HCT116 (cell line): ENCODE data around the gene SMARCA4. TPM values are rescaled to one million over a fixed set of nuclear protein-coding genes. Genes with fewer than 3 reads are reported as not detected.

Experiments
- ATAC-seq: fragments of 200-7000 bp; cut with Tn5 transposase; 2 replicates; pipeline ENCODE4 v1.9.1; 2020; ENCODE audit warnings: mild to moderate bottlenecking, moderate library complexity
- BruUV-seq: library from RNA; stranded (reverse); fragments of 400-500 nt; replicated peaks from 2 replicates; lab custom pipeline; 2021; lab: Mats Ljungman, UMichigan
- CTCF ChIA-PET: fragments of 300-600 bp; sonication (Branson Sonifier 250); formaldehyde crosslinking; loops from one replicate; lab custom pipeline; 2021; ENCODE audit warnings: antibody characterized with exemption; lab: Charles Lee
- POLR2A ChIA-PET: fragments of 300-600, 350-600 bp; sonication (Branson Sonifier 250); formaldehyde crosslinking; loops from one replicate; lab custom pipeline; 2021; ENCODE audit warnings: antibody characterized with exemption; lab: Charles Lee
- RAD21 ChIA-PET, 2 experiments: fragments of 300-600 bp; sonication (Branson Sonifier 250); formaldehyde crosslinking; loops; one replicate each; lab custom pipeline; 2023; ENCODE audit warnings: low total read pairs in 2 of 2; ENCODE audit not compliant: uncharacterized antibody in 2 of 2, unreplicated experiment in 2 of 2, low non-redundant PET in 1 of 2; lab: Charles Lee
- DNase-seq: peaks from one replicate; pipeline ENCODE4 v3.0.0-alpha.2; 2010; ENCODE audit warnings: low read depth, low spot score
- H2AFZ ChIP-seq: fragments of 200-600 bp; shearing (Covaris generic), sonication (generic); 2 replicates; pipeline ENCODE4 v1.6.1; 2017; ENCODE audit warnings: low read depth, mixed run types, mixed read lengths, antibody characterized with exemption, low read length; ENCODE audit not compliant: poor library complexity, severe bottlenecking
- H3K27ac ChIP-seq: 2 replicates; pipeline ENCODE4 v1.5.1; 2012; ENCODE audit warnings: low read depth, low read length
- H3K27me3 ChIP-seq: fragments of 200-600 bp; sonication (generic); 2 replicates; pipeline ENCODE4 v1.6.1; 2016; ENCODE audit warnings: mixed run types, low read length, mixed read lengths; ENCODE audit not compliant: insufficient read depth
- H3K36me3 ChIP-seq, 2 experiments: fragments of 200-500 bp in 1 of 2; fragments of 200-600 bp in 1 of 2; sonication (Bioruptor generic) in 1 of 2; sonication (generic) in 1 of 2; 2 replicates each; pipeline versions ENCODE4 v1.5.1 to v1.6.1; 2014 to 2016; ENCODE audit warnings: low read length in 2 of 2, inconsistent platforms in 1 of 2, mixed read lengths in 1 of 2, mixed run types in 1 of 2; ENCODE audit not compliant: insufficient read depth in 2 of 2, control insufficient read depth in 1 of 2
- H3K4me1 ChIP-seq, 2 experiments: fragments of 200-600 bp in 1 of 2; sonication (generic) in 1 of 2; 2 replicates each; pipeline versions ENCODE4 v1.5.1 to v1.6.1; 2012 to 2017; ENCODE audit warnings: low read length in 2 of 2, inconsistent platforms in 1 of 2, mild to moderate bottlenecking in 1 of 2, mixed read lengths in 1 of 2, mixed run types in 1 of 2, moderate library complexity in 1 of 2; ENCODE audit not compliant: insufficient read depth in 2 of 2, control insufficient read depth in 1 of 2
- H3K4me2 ChIP-seq: fragments of 200-600 bp; sonication (generic); 2 replicates; pipeline ENCODE4 v1.6.1; 2017; ENCODE audit warnings: mixed run types, low read length, mixed read lengths
- H3K4me3 ChIP-seq, 2 experiments: fragments of 200-600 bp in 1 of 2; sonication (generic) in 1 of 2; replicated peaks in 1 of 2; 2 replicates each; pipeline ENCODE4 v1.5.1; 2011 to 2016; ENCODE audit warnings: low read length in 2 of 2, control low read depth in 1 of 2, low read depth in 1 of 2, mild to moderate bottlenecking in 1 of 2, mixed read lengths in 1 of 2, mixed run types in 1 of 2
- H3K79me2 ChIP-seq: fragments of 200-600 bp; sonication (generic); 2 replicates; pipeline ENCODE4 v1.6.1; 2017; ENCODE audit warnings: mild to moderate bottlenecking, mixed run types, low read length, moderate library complexity, mixed read lengths; ENCODE audit not compliant: insufficient read depth
- H3K9ac ChIP-seq: fragments of 200-600 bp; sonication (generic); 2 replicates; pipeline ENCODE4 v1.6.1; 2016; ENCODE audit warnings: low read length, mixed read lengths
- H3K9me2 ChIP-seq: fragments of 200-600 bp; sonication (generic), shearing (Covaris generic); 2 replicates; pipeline ENCODE4 v1.6.1; 2017; ENCODE audit warnings: mixed run types, mild to moderate bottlenecking, moderate library complexity; ENCODE audit not compliant: insufficient read depth
- H3K9me3 ChIP-seq, 2 experiments: fragments of 200-500 bp in 1 of 2; fragments of 200-600 bp in 1 of 2; sonication (Bioruptor generic) in 1 of 2; sonication (generic) in 1 of 2; 2 replicates each; pipeline ENCODE4 v1.6.1; 2014 to 2017; ENCODE audit warnings: low read length in 2 of 2, mixed read lengths in 2 of 2, inconsistent platforms in 1 of 2, low read depth in 1 of 2, mild to moderate bottlenecking in 1 of 2, mixed run types in 1 of 2, moderate library complexity in 1 of 2; ENCODE audit not compliant: control insufficient read depth in 1 of 2, insufficient read depth in 1 of 2
- H4K20me1 ChIP-seq: fragments of 200-600 bp; sonication (generic), shearing (Covaris generic); 2 replicates; pipeline ENCODE4 v1.6.1; 2017; ENCODE audit warnings: mixed run types, mild to moderate bottlenecking, moderate library complexity; ENCODE audit not compliant: insufficient read depth
- CBX3 ChIP-seq: IDR thresholded peaks from 2 replicates; pipeline ENCODE4 v1.6.1; 2012; ENCODE audit warnings: low read depth
- CEBPB ChIP-seq: IDR thresholded peaks from 2 replicates; pipeline ENCODE4 v1.6.1; 2012; ENCODE audit warnings: low read depth
- EGR1 ChIP-seq: IDR thresholded peaks from 2 replicates; pipeline ENCODE4 v1.6.1; 2012; ENCODE audit warnings: low read depth
- ELF1 ChIP-seq: IDR thresholded peaks from 2 replicates; pipeline ENCODE4 v1.6.1; 2012; ENCODE audit warnings: low read depth, borderline replicate concordance
- EZH2 ChIP-seq: fragments of 200-600 bp; sonication (generic); IDR thresholded peaks from 2 replicates; pipeline ENCODE4 v1.6.1; 2017; ENCODE audit warnings: antibody characterized with exemption, mixed run types
- EZH2phosphoT487 ChIP-seq: fragments of 200-600 bp; IDR thresholded peaks from 2 replicates; pipeline ENCODE4 v1.6.1; 2018; ENCODE audit warnings: antibody characterized with exemption, borderline replicate concordance
- POLR2A ChIP-seq: IDR thresholded peaks from 2 replicates; pipeline ENCODE4 v1.7.0; 2011; ENCODE audit warnings: borderline replicate concordance; ENCODE audit not compliant: insufficient read depth, insufficient read length; ENCODE audit errors: extremely low read depth
- POLR2AphosphoS5 ChIP-seq: IDR thresholded peaks from 2 replicates; pipeline ENCODE4 v1.6.1; 2011; ENCODE audit warnings: mild to moderate bottlenecking, low read depth, low read length, moderate library complexity
- RAD21 ChIP-seq: IDR thresholded peaks from 2 replicates; pipeline ENCODE4 v1.6.1; 2012; ENCODE audit warnings: low read depth, mild to moderate bottlenecking
- SIN3A ChIP-seq: IDR thresholded peaks from 2 replicates; pipeline ENCODE4 v1.6.1; 2012; ENCODE audit warnings: low read depth
- SP1 ChIP-seq: IDR thresholded peaks from 2 replicates; pipeline ENCODE4 v1.6.1; 2012; ENCODE audit warnings: low read depth
- SRF ChIP-seq: IDR thresholded peaks from 2 replicates; pipeline ENCODE4 v1.6.1; 2012; ENCODE audit warnings: low read depth
- YY1 ChIP-seq: IDR thresholded peaks from 2 replicates; pipeline ENCODE4 v1.6.1; 2011; ENCODE audit warnings: low read length, low read depth, moderate library complexity, mild to moderate bottlenecking; ENCODE audit not compliant: insufficient replicate concordance; ENCODE audit errors: extremely low read depth
- ZFX ChIP-seq: fragments of 450-650 bp; IDR thresholded peaks from 2 replicates; pipeline ENCODE4 v1.6.1; 2017
- ZNF274 ChIP-seq: fragments of 200-500 bp; sonication (Bioruptor generic); IDR thresholded peaks from 2 replicates; pipeline ENCODE4 v1.6.1; 2014; ENCODE audit warnings: mild to moderate bottlenecking, low read depth, low read length, inconsistent platforms
- intact Hi-C: fragments of 100-400 bp; cut with micrococcal nuclease; formaldehyde crosslinking; loops from 2 replicates; pipeline ENCODE4 v1.10.0; 2022
- total RNA-seq: library from RNA; stranded (reverse); gene quantifications from one replicate; pipeline ENCODE4 v1.2.1, GENCODE V29; 2021; ENCODE audit not compliant: unreplicated experiment
- TF ChIP-seq, protein P1 (sequence below): IDR thresholded peaks from 2 replicates; pipeline ENCODE4 v1.6.1; 2012
- TF ChIP-seq, protein P2 (sequence below): IDR thresholded peaks from 2 replicates; pipeline ENCODE4 v1.6.1; 2011; ENCODE audit warnings: mild to moderate bottlenecking, low read length, moderate library complexity; ENCODE audit not compliant: insufficient replicate concordance; ENCODE audit errors: extremely low read depth
- TF ChIP-seq, protein P3 (sequence below): IDR thresholded peaks from 2 replicates; pipeline ENCODE4 v1.6.1; 2012

Gene SMARCA4
- total RNA-seq, 1 experiment from 2014 or later, result 116 TPM

DNA sequence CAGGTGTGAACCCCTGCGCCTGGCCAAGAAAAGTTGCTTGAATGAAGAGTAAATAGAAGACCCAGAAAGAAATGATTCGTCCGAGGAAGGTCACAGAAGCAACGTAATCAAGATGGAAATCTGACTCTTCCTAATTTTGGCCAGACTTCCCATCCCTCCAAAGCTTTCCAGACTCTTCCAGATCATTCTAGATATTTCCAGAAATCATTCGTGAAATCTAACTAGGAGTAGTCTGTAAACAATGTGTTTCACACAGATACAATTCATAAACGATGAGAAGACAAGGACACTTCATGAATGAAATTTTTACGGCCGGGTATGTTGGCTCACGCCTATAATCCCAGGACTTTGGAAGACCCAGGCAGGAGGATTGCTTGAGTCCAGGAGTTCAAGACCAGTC, 119.2 kb downstream of the SMARCA4 start (continued):
- TF ChIP-seq POLR2AphosphoS5, result no peak
- TF ChIP-seq SP1, result no peak
- TF ChIP-seq, protein P1, sequence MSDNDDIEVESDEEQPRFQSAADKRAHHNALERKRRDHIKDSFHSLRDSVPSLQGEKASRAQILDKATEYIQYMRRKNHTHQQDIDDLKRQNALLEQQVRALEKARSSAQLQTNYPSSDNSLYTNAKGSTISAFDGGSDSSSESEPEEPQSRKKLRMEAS, result no peak
- no peak for TF ChIP-seq SRF
- TF ChIP-seq ZFX, result no peak
- TF ChIP-seq CBX3, result no peak
- TF ChIP-seq EZH2, result no peak
- no peak for TF ChIP-seq SIN3A

DNA sequence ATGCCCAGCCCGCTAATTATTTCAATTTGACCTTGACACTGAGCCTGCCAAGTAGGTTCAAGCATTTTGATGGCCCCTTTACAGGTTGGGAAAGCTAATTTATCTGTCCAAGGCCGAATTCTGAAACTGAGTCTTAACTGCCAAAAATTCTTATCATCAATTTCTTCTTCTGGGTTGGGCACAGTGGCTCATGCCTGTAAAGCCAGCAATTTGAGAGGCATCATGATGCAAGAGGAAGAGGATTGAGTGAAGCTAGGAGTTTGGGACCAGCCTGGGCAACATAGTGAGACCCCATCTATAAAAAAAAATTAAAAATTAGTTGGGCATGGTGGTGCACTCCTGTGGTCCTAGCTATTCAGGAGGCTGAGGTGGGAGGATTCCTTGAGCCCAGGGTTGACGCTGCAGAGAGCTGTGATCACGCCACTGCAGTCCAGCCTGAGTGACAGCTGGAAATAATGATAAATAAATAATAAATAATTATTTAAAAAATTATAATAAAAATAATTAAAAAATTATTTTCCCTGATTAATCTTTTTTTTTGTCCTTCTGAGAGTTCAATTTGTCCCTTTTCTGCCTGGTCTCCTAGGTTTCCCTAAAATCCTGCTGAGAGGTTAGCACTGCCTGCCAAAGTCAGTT, 127.2 kb downstream of the SMARCA4 start:
- Histone ChIP-seq H3K4me1 (peaks cover 73 to 81% of the 10 kb centered on the region in 2 experiments), H3K9me2 (no peaks in the 10 kb centered on the region), H3K9ac (peak overlapping the region; percentile 99), H3K9me3 (no peaks in the 10 kb centered on the region), H3K36me3 (peaks cover 0 to 6% of the 10 kb centered on the region in 2 experiments; a peak in 2 of 4 replicates), H2AFZ (no peak overlapping the region), H3K4me3 (peak overlapping the region in 1 of 2 experiments; percentile 97; a peak in 2 of 4 replicates), H3K79me2 (peaks cover 34% of the 10 kb centered on the region)
- RAD21 ChIA-PET, result interaction anchor here in 1 of 2 experiments (0.9 kb wide), 1 partner anchor 52 kb away, joined by 3 read pairs; no protein-coding TSS in a partner anchor
- no TSS peak for BruUV-seq
- POLR2A ChIA-PET, result interaction anchor here (1.1 kb wide), 1 partner anchor 21 kb away, joined by 3 read pairs; no protein-coding TSS in a partner anchor
- CTCF ChIA-PET, result no interaction called here
- TF ChIP-seq ZNF274, result no peak
- TF ChIP-seq YY1, result no peak
- TF ChIP-seq ELF1, result no peak
- TF ChIP-seq, protein P2, sequence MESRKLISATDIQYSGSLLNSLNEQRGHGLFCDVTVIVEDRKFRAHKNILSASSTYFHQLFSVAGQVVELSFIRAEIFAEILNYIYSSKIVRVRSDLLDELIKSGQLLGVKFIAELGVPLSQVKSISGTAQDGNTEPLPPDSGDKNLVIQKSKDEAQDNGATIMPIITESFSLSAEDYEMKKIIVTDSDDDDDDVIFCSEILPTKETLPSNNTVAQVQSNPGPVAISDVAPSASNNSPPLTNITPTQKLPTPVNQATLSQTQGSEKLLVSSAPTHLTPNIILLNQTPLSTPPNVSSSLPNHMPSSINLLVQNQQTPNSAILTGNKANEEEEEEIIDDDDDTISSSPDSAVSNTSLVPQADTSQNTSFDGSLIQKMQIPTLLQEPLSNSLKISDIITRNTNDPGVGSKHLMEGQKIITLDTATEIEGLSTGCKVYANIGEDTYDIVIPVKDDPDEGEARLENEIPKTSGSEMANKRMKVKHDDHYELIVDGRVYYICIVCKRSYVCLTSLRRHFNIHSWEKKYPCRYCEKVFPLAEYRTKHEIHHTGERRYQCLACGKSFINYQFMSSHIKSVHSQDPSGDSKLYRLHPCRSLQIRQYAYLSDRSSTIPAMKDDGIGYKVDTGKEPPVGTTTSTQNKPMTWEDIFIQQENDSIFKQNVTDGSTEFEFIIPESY, result no peak
- no peak for TF ChIP-seq CEBPB
- no peak for TF ChIP-seq POLR2A
- TF ChIP-seq RAD21, result no peak
- no peak for TF ChIP-seq CBX3
- TF ChIP-seq EGR1, result no peak
- no peak for TF ChIP-seq EZH2phosphoT487
- TF ChIP-seq, protein P3, sequence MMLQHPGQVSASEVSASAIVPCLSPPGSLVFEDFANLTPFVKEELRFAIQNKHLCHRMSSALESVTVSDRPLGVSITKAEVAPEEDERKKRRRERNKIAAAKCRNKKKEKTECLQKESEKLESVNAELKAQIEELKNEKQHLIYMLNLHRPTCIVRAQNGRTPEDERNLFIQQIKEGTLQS, result no peak
- TF ChIP-seq, protein P1, result no peak
- TF ChIP-seq, all 23 proteins: peak for 0
- H3K27ac ChIP-seq, result peak overlapping the region; percentile 80
- H3K27me3 ChIP-seq, result no peaks in the 10 kb centered on the region
- intact Hi-C loops, result no loop called here
- no peak for ATAC-seq
- no peak for DNase-seq
- no peaks in the 10 kb centered on the region for H4K20me1 ChIP-seq
- H3K4me2 ChIP-seq, result peak overlapping the region; percentile 97
